RWPE2 (cell line): ENCODE data around the gene SESN3.
A peak's percentile ranks its signal among the peaks of the same experiment; 100 is the strongest.
"Not testable (repeated sequence)": the region's sequence is repeated elsewhere in the genome, so short reads cannot be mapped to it uniquely, and the experiment has no call there.

ENCODE experiments used
- ATAC-seq: fragments of 200-7000 bp; cut with Tn5 transposase; 3 replicates; pipeline ENCODE4 v1.9.1; 2021; ENCODE audit warnings: low read depth
- DNase-seq: peaks from one replicate; pipeline ENCODE4 v3.0.0-alpha.2; 2020; ENCODE audit warnings: low spot score
- H3K27ac ChIP-seq: fragments of 450-650 bp; 2 replicates; pipeline ENCODE4 v1.5.1; 2017; ENCODE audit warnings: mild to moderate bottlenecking; ENCODE audit not compliant: poor library complexity, severe bottlenecking
- H3K27me3 ChIP-seq: fragments of 250-450 bp; sonication (Bioruptor Pico); 2 replicates; pipeline ENCODE4 v1.5.1; 2021; ENCODE audit warnings: mild to moderate bottlenecking, moderate library complexity; ENCODE audit not compliant: insufficient read depth, poor library complexity, severe bottlenecking
- H3K36me3 ChIP-seq: fragments of 250-450 bp; sonication (Bioruptor Pico); 2 replicates; pipeline ENCODE4 v1.5.1; 2020; ENCODE audit warnings: low read depth, mild to moderate bottlenecking, moderate library complexity
- H3K4me1 ChIP-seq: fragments of 250-450 bp; sonication (Bioruptor Pico); 2 replicates; pipeline ENCODE4 v1.5.1; 2021; ENCODE audit warnings: mild to moderate bottlenecking, moderate library complexity; ENCODE audit not compliant: insufficient read depth, poor library complexity, severe bottlenecking
- H3K4me3 ChIP-seq: fragments of 250-450 bp; sonication (Bioruptor Pico); 2 replicates; pipeline ENCODE4 v1.5.1; 2021; ENCODE audit warnings: mild to moderate bottlenecking, moderate library complexity; ENCODE audit not compliant: severe bottlenecking
- H3K9me3 ChIP-seq: fragments of 250-450 bp; sonication (Bioruptor Pico); 2 replicates; pipeline ENCODE4 v1.5.1; 2021; ENCODE audit warnings: mild to moderate bottlenecking, moderate library complexity; ENCODE audit not compliant: severe bottlenecking
- CTCF ChIP-seq: fragments of 450-650 bp; IDR thresholded peaks from one replicate; pipeline ENCODE4 v1.5.1; 2017; ENCODE audit warnings: mild to moderate bottlenecking, moderate library complexity; ENCODE audit not compliant: poor library complexity, severe bottlenecking

Gene SESN3

GRCh38 chr11:95140397-95141033, 90.5 kb downstream of the SESN3 start:
- Histone ChIP-seq H3K9me3 (no peaks in the 10 kb centered on the region), H3K27me3 (no peaks in the 10 kb centered on the region), H3K27ac (no peak overlapping the region), H3K4me1 (no peaks in the 10 kb centered on the region), H3K4me3 (no peak overlapping the region), H3K36me3 (no peaks in the 10 kb centered on the region)
- DNase-seq (no peak), ATAC-seq (no peak)
- TF ChIP-seq CTCF, result no peak

GRCh38 chr11:95138448-95138847, 92.6 kb downstream of the SESN3 start:
- no peak for DNase-seq
- H3K27ac ChIP-seq, result no peak overlapping the region
- H3K36me3 ChIP-seq, result no peaks in the 10 kb centered on the region
- no peak for ATAC-seq
- H3K4me1 ChIP-seq, result peaks cover 16% of the 10 kb centered on the region
- no peak overlapping the region for H3K4me3 ChIP-seq
- H3K27me3 ChIP-seq, result no peaks in the 10 kb centered on the region
- TF ChIP-seq CTCF, result no peak
- no peaks in the 10 kb centered on the region for H3K9me3 ChIP-seq

GRCh38 chr11:95137299-95137698, 93.7 kb downstream of the SESN3 start:
- Histone ChIP-seq H3K36me3 (no peaks in the 10 kb centered on the region), H3K4me3 (no peak overlapping the region)
- no peak for TF ChIP-seq CTCF

GRCh38 chr11:95136747-95137146, 94.3 kb downstream of the SESN3 start:
- DNase-seq, H3K27ac ChIP-seq, H3K36me3 ChIP-seq, H3K9me3 ChIP-seq, H3K4me3 ChIP-seq, H3K27me3 ChIP-seq, ATAC-seq: not testable (repeated sequence)
- peaks cover 25% of the 10 kb centered on the region for H3K4me1 ChIP-seq

More at GRCh38 chr11:95137299-95137698, 93.7 kb downstream of the SESN3 start:
- no peak overlapping the region for H3K27ac ChIP-seq
- DNase-seq (no peak), ATAC-seq (no peak)
- no peaks in the 10 kb centered on the region for H3K9me3 ChIP-seq
- no peaks in the 10 kb centered on the region for H3K27me3 ChIP-seq
- peaks cover 25% of the 10 kb centered on the region for H3K4me1 ChIP-seq

- no peaks in the 10 kb centered on the region for H3K27me3 ChIP-seq
- DNase-seq, result no peak
- no peak for ATAC-seq
- no peak overlapping the region for H3K4me3 ChIP-seq
- H3K27ac ChIP-seq, result peak overlapping the region; percentile 94
- TF ChIP-seq CTCF, result no peak
- no peaks in the 10 kb centered on the region for H3K9me3 ChIP-seq
- no peaks in the 10 kb centered on the region for H3K36me3 ChIP-seq
- peaks cover 25% of the 10 kb centered on the region for H3K4me1 ChIP-seq
Measured at GRCh38 chr11:95135880-95136279, 95.1 kb downstream of the SESN3 start.
